GM20000 (cell line): Measurements from ENCODE around the gene ZNF175.
"Not testable (repeated sequence)": the region's sequence is repeated elsewhere in the genome, so short reads cannot be mapped to it uniquely, and the experiment has no call there.

Source experiments
- DNase-seq: peaks from one replicate; pipeline ENCODE4 v3.0.0; 2012; ENCODE audit warnings: low spot score
- CTCF ChIP-seq: IDR thresholded peaks from 2 replicates; pipeline ENCODE4 v1.5.1; 2012; ENCODE audit warnings: mild to moderate bottlenecking, control low read depth; ENCODE audit errors: extremely low read depth, missing control alignments

The ZNF175 gene

GRCh38 chr19:51615991-51616390 lies 44.9 kb downstream of the ZNF175 start:
- DNase-seq: no peak

GRCh38 chr19:51621178-51621577 lies 50.1 kb downstream of the ZNF175 start:
- TF ChIP-seq CTCF: no peak
- peak; percentile 57 for DNase-seq

More at GRCh38 chr19:51615991-51616390, 44.9 kb downstream of the ZNF175 start:
- no peak for TF ChIP-seq CTCF

- no peak for TF ChIP-seq CTCF
- no peak for DNase-seq
Measured at GRCh38 chr19:51626675-51627074, 55.6 kb downstream of the ZNF175 start.

GRCh38 chr19:51627491-51628138 lies 56.5 kb downstream of the ZNF175 start:
- TF ChIP-seq CTCF: no peak
- DNase-seq: no peak

- DNase-seq: no peak
- TF ChIP-seq CTCF: no peak
Measured at GRCh38 chr19:51628153-51628939, 57.3 kb downstream of the ZNF175 start.

- DNase-seq: not testable (repeated sequence)
Measured at GRCh38 chr19:51630315-51630714, 59.2 kb downstream of the ZNF175 start, which contains the start of gene SIGLEC5. Gene SIGLEC5, minus strand, starts transcription at chr19:51630401. Its CDS starts 66 bp downstream, at chr19:51630335.

GRCh38 chr19:51632126-51632525 lies 61.0 kb downstream of the ZNF175 start:
- DNase-seq: no peak
- no peak for TF ChIP-seq CTCF
